ENCODE measurements around the gene ARSI.

ARSI gene

DNA sequence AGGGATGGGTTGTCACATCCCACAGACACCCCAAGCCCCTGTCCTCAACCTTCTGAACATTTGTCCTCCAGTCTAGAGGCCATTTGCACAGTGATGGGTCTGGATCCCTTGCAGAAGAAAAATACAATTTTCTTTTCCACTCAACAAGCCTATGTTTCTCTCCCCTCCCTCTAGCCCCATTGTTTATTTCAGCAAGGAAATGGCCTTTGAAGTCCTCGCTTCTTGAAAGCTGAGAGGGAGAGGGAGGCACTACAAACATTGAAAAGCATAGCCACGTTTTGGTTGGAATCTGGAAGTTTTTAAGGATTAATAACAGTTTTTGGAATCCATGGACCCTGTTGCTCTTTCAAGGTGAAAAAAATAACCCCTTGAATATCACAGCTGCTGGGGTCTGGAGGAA is 24.0 kb upstream of the ARSI start:
- DNase-seq: no peak

DNA sequence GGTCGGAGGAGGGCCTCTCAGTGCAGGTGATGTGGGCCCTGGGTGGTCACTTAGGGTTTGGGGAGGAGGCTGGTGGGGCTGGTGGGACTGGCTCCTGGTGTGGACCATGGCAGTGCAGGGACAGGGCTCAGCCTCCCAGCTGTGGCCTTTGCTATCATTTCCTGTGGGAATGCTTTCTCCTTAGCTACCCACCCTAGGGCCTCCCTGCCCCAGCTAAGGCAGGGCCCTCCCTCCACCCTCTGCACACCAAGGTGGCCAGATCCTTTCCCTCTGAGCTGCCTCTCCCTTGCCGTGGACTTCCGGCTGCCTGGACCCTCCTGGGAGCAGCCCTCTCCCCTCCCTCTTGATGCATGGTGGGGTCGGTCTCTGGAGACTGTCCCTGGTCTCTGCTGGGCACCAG is 22.7 kb upstream of the ARSI start:
- no peak for DNase-seq

DNA sequence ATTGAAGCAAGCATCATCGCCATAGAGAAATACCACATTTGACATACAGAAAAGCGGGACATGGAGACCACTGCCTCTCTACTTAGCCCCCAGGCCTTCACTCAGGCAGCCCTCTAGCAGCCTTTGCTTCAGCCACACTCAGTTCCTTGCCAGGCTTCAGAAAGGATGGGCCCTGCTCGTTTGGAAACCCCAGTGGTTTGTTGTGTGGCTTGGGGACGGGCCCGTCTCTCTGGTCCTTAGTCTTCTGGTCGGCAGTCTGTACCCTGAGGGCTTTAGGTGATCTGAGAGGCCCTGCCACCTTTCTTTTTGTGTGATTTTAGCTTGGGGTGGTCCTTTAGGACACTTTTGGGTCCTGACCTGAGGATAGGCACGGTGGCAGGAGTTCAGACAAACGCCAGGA is 21.1 kb upstream of the ARSI start:
- DNase-seq: no peak

DNA sequence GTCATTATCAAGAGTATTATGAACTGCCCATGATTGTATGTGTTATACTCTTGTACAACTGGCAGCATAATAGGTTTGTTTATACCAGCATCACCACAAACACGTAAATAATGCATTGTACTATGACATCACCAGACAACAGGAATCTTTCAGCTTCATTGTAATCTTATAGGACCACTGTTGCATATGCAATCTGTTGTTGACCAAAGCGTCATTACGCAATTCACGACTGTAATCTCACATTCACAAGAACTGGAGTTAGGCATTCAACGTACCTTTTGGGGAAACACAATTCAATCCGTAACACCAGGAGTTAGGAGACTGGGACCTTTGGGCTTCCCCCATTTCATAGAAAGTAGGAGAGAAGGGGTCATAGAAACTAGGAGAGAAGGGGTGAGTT is 20.4 kb upstream of the ARSI start:
- no peak for DNase-seq

DNA sequence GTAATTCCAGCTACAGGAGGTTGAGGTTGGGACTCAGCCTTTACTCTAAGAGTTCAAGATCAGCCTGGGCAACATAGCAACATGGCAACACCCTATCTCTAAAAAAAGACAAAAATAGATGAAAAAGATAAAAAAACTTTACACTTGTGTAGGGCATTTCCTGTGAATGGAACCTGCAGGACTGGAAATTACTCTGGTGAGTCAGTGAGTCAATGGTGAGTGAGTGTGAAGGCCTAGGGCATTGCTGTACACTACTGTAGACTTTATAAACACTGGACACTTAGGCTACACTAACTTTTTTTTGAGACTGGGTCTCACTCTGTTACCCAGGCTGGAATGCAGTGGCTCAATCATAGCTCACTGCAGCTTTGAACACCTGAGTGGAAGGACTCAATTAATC is 19.5 kb upstream of the ARSI start:
- DNase-seq: no peak

DNA sequence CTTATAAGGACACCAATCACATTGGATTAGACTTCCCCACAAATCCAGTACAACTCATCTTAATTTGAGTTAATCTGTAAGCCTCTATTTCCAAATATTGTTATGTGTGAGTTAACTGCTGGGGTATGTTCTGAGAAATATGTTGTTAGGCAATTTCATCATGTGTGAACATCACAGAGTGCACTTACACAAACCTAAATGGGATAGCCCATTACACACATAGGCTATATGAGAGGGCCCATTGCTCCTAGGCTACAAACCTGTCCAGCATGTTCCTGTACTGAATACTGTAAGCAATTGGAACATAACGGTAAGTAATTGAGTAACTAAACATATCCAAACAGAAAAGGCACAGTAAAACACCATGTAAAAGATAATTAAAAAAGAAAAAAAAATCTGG is 19.1 kb upstream of the ARSI start:
- DNase-seq: no peak

DNA sequence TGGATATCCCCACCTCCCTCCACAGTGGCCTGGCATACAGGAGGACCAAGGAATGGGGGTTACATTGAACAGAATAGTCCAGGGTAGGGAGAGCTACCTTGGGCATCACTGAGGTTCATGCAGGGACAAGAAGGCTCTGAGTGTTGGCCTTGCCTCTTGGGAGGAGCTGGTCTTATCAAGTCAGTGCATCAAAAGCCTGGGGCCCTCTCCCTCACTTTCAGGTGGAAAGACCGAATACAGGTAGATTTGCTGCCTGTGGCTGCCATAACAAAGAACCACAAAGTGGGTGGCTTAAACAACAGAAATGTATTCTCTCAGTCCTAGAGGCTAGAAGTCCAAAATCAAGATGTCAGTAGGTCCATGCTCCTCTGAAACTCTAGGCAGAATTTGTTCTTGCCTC is 18.5 kb upstream of the ARSI start:
- DNase-seq: no peak

DNA sequence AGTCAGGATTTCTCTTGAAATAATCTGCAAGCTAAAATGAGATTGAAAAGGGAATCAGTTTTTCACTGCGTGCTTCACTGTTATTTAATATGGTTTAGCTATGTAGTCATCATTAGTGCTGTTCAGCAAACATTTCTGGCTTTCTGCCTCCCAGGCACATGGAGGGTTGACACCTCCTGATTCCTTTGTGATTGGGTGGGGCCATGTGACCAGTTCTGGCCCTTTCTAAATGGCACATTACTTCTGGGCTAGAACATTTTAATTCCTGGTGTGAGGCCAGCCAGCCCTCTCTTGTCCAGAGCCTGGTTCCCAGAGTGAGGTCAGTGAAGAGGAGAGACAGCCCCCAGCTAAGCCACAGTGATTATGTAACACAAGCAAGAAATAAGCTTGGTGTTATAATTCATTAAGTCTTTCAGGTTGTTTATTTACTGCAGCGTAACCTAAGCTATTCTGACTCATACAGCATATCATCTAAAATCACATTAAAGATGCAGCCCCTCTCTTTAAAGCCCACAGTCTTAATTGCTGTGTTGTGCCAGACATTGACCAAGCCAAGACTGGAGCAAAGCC is 17.4 kb upstream of the ARSI start:
- DNase-seq: no peak

DNA sequence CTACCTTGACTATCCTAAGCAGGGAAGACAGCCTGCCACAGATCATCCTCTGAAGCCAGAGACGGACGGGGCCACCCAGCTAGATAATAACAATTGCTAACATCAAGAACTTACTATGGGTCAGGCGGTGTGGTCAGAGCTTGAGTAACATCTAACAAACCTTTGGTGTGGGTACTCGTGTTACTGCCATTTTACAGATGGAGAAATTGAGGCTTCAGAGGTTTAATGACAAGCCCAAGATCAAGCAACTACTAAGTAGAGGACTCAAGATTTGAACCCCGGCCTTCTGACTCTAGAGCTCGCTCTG is 16.7 kb upstream of the ARSI start:
- no peak for DNase-seq

DNA sequence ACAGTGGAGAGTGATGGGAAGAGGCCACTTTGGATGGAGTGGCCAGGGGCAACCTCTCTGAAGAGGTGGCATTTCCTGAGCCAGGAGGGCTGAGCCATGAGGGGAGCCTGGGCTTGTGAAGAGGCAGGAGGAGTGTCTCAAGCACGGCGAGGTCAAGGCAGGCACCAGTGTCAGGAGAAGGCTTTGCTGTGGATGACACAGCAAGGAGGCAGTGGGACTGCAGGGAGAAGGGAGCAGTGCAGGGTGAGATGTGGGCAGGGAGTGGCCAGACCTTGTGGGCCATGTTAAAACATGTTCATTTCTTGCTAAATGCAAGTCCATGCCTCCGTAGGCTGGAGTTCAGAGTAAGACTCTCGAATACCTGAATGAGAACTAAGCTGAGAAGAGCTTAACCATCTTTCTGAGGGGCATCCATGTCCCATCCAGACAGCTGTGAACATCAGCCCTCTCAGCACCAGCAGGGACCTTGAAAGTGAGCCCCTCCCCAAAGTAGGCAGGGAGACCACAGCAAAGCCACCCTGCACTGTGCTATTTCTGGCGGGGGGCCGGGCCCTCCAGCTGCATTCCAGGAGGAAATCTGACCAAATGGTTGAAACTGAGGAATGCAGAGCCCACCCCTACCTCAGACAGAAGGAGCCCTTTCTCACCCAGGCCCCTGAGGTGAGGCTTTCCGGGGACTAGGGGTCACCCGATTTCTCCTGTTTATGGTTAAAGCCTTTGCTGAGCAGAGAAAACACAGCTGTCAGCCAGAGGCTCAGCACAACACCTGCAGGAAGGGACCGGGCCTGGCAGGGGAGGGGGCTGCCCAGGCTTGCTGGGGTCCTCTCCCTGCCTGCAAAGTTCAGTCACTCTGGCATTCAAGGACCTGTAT is 16.1 kb upstream of the ARSI start:
- DNase-seq: no peak

DNA sequence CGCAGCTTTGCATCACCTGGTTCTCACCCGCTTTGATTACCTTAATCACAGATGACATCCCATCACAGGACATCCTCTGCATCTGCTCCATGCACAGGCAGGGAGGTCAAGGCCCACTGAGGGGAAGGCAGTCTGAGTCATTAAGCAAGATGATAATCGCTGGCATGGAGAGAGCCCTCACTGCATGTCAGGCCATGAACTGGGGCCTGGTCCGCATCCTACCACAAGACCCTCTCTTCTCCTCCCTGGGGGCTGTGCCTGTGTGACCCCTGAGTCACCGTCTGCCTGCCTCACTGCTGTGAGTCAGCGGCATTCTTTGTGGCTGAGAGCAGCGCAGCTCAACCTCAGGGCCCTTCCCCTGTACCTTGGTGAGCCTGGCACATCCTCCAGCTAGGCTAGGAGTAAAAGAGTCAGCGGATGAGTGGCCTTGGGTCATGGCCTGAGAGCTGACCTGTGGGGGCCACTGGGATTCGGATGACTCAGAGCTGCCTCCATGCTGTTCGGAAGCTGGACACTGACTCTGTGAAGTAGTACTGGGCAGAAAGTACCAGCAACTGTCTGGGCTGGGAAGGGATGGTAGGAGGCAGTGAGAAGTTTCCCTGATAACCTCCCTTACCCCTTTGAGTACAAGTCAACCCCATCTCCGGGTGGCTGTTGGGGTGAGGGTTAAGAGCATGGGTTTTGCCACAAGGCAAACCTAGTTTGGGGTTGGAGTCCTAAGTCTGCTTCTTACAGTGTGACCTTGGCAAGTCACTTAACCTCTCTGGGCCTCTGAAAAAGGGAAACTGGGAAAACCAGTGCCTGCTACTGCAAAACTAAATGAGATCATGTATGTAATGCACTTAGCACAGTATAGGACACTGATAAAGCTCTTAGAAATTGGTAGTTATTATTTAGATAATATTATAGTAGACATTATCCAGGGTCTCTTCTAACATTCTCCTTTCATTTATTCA is 14.6 kb upstream of the ARSI start:
- no peak for DNase-seq

DNA sequence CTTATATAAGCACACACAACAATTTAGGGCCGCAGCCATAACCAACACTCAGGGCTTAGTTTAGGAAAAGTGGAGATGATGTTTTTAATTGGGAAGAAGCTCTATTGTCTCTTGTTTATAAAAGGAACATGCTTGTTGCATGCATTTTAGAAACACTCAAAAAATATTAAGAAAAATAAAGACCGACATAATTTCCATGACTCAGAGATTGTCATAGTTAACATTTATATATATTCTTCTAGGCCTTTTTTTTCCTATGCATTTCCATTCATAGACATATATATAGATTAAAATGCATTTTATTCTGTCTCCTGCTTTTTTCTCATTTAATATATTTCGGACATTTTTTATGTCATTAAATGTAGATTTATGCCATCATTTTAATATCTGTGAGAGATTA is 13.6 kb upstream of the ARSI start:
- no peak for DNase-seq

DNA sequence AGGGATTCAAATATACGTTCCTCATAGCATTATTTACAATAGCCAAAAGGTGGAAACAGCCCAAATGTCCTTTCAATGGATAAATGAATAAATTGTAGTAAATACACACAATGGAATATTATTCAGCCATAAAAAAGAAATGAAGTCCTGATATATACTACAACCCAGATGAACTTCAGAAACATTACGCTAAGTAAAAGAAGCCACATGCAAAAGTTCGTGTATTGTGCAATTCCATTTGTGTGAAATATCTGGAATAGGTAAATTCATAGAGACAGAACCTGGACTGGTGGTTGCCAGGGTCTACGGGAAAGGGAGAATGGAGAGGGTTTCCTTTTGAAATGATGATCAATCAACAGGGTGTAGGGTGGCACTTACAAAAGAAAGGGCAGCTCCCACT is 12.5 kb upstream of the ARSI start:
- DNase-seq: no peak

DNA sequence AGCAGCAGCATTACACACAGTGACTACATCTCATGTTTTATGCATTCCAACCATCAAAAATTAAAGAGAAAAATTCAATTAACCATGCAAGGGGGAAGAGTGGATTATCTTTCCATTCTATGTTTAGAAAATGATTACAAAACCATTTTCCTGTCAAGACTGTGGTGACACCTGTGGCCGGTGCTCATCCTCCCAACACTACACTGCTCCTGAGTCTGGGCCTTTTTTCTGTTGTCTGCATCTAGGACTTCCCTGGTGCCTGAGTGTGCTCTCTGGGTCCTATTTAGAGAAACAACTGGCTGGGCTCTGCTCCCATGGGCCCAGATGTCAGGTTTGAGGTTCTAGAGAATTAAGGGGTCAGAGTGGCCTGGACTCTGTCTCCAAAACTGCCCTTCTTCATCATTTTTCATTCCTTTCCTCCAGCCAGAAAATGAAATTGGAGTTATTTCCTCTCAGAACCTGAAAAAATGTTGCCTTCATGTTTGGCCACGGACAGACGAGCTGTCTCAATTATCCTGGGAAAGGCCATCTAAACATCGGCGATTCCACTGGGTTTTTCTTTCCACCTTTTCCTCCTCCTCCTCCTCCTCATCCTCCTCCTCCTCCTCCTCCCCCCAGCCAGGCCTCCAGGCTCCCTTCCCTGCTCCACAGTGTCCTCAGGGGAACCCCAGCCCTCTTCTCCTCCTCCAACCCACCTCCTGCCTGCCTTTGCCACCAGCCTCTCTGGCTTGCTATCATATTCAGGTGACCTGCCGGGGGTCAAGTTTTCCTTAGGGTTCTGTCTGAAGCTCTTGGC is 11.4 kb upstream of the ARSI start:
- no peak for DNase-seq

DNA sequence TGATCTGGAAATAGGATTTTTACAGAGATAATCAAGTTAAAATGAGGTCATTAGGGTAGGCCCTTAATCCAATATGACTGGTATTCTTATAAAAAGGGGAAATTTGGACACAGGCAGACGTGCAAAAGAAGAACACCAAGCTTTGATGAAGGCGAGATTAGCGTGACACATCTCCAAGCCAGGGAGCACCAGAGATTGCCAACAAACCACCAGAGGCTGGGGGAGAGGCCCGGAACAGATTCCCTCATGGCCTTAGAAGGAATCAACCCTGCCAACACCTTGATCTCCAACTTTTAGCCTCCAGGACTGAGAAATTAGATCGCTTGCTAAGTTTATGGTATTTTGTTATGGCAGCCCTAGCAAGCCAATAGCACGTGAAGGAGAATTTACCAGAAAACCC is 10.8 kb upstream of the ARSI start:
- no peak for DNase-seq

DNA sequence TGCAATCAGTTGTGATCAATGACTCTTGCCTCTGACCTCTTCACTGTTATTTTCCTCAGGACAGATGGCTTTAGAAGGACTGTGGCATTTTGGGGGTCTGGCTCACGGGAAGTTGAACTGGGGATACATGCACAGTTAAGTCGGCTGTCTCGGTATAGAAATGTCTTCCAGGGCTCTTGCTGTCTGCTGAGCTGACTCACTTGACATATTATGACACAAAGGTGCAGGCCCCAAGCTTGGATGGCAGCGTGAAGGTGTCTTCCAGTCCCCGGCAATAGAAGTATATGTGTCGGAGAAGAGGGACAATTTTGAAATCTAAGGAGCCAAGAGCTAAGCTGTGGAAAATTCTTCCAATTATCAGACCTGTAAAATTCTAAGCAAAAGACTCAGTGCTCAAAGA is 9.8 kb upstream of the ARSI start:
- no peak for DNase-seq

DNA sequence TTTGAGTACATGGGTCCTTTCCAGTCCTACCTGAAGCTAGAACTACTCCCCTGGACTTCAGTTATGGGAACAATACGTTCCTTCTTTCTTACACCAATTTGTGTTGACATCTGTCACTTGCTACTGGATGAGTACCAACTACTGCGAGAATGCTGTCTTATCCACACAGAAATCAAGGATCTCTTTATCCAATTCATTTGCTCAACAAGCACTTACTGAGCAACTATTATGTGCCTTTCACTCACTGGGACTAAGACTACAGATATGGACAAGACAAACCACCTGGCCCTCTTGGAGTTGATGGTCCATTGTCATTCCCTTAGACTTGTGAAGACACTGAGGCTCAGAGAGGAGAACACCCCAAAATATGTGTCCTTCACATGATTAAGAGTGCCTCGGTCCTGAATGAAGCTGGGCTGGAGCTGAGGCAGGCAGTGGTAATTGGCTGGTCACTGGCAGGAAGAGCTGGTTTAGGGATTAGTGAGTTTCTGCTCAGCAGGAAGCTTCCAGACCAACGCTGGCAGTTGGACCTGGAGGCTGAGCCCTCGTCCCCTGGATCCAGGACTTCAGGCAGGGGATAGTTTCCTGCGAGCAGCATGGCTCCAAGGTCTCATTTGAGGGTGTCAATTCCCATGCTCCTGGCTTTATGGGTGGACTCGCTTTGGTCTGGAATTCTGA is 8.4 kb upstream of the ARSI start:
- no peak for DNase-seq

DNA sequence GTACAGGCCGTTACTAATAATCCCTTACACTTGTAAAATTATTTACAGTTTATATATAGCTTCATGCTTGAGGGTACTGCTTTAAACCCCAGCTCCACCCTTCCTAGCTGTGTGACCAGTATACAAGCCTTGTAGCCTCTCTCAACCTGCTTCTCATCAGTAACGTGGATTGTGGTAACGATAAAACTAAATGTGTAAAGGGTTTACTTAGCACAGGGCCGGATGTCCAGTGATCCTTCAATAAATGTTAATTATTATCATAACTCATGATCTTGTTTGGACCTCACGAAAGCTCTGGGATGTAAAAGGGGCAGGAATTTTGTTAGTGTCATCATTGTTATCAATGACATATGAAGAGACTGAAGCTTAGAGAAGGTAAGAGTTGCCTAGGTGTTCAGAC is 7.5 kb upstream of the ARSI start:
- DNase-seq: no peak

DNA sequence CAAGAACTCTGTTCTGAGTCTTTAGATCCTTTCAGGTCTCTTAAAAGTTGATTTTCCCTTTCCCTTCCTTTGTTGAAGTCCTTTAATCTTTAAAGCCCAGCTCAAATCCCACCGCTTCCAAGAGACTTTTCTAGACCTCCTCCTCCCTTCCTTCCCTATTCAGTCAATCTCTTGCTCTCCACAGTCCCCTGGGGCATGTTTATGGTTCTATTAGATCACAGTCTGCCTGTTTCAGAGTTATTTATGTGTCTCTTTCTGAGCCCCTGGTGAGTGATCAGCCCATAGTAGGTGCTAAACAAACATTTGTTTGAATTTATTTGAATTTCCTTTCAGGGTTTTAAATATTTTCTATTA is 7.2 kb upstream of the ARSI start:
- DNase-seq: no peak

DNA sequence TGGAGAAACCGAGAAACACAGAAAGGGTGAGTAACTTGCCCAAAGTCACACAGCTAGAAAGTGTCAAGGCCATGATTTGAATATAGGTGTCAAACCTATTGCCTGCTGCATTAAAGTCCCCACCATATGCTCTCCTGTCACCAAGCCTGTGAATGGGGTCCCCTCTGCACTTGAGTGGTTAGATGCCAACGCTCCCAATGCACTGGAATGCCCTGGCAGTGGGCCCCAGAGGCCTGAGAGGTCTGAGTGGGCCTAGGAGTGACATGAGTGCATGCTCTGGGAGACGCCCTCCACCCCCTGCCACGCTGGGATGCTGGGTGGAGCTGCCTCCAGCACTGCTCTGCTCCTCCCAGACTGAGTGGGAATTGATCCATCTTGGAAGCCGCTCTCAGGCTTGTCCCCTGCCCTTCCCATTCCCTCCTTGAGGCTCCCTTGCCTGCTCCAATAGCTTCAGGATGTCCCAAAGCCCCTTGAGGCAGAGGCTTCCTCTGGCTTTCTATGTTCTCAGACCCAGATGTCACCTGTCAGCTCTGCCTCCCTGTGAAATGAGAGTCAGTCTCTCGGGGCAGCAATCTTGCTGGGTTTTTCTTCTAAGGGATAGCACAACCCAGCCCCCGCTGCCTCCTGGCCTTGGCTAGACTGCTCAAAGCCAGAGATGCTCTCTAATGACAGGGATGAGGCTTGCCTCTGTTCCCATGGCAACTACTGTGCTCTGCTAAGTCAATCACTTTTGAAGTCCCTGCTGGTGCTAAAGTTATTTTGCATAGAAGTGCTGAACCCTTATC is 6.6 kb upstream of the ARSI start:
- DNase-seq: no peak

DNA sequence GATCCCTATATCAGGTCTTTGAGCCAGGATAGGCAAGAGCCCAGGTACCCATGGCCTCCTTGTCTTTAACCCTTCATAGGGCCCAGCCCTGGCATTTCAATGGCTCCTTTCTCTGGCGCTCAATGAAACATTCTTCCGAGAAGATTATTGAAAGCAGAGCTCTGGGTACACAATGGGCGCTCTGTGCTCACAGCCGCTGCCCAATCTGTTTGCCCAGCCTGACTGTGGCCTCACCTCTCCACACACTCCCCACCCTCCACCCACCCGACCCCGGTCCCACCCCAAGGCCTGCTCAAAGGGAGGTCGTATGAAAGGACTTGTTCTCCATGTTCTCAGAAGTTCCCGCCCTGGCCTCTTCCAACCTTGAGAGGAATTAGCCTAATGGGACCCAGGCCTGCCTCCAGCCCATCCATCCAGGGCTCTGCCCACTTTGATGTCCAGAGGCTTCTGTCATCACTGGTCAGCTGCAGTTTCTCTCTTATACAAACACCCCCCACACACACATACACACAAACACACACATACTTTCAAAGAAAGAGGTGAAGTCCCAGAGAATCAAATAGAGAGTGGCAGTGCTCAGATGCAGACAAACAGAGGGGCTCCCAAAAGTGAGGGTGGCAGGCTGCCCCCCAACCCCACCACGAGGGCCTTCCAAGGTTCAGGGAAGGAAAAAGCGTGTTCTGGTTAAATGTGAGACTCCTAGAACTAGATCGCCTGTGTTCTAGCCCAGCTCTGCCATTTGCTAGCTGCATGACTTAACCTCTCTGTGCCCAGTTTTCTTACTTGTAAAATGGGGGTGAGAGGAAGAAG is 5.1 kb upstream of the ARSI start:
- DNase-seq: no peak

Data from cerebellar nuclear complex (tissue), 1 donor.